HUDEP-2 (cell line): ENCODE measurements around the gene SLC16A7.

ENCODE experiments used
- DNase-seq, 76 experiments: peaks; one replicate each; lab custom pipeline; 2025; ENCODE audit not compliant: unreplicated experiment in 76 of 76; lab: John Stamatoyannopoulos, UW

SLC16A7 gene

GRCh38 chr12:59619461-59620240 is 23.8 kb downstream of the SLC16A7 start:
- no peak for DNase-seq

- no peak for DNase-seq
These were observed 24.5 kb downstream of the SLC16A7 start for GRCh38 chr12:59620326-59620725.

GRCh38 chr12:59624732-59625460 is 29.1 kb downstream of the SLC16A7 start:
- DNase-seq, result peak in 1 of 76 experiments; percentile 17

- no peak for DNase-seq
These were observed 30.6 kb downstream of the SLC16A7 start for GRCh38 chr12:59626382-59626781.

GRCh38 chr12:59627582-59627981 is 31.8 kb downstream of the SLC16A7 start:
- DNase-seq, result no peak

GRCh38 chr12:59629890-59630289 is 34.1 kb downstream of the SLC16A7 start:
- DNase-seq, result no peak

- DNase-seq, result no peak
These were observed 36.6 kb downstream of the SLC16A7 start for GRCh38 chr12:59632408-59632807.

GRCh38 chr12:59634254-59634653 is 38.4 kb downstream of the SLC16A7 start:
- DNase-seq, result no peak

- DNase-seq, result no peak
These were observed 41.3 kb downstream of the SLC16A7 start for GRCh38 chr12:59636945-59637691.

- DNase-seq, result peak in 2 of 76 experiments; percentile 4 to 5
These were observed 41.9 kb downstream of the SLC16A7 start for GRCh38 chr12:59637692-59638070.

- no peak for DNase-seq
These were observed 47.7 kb downstream of the SLC16A7 start for GRCh38 chr12:59643550-59643949.

- no peak for DNase-seq
These were observed 49.4 kb downstream of the SLC16A7 start for GRCh38 chr12:59645242-59645641.

- DNase-seq, result no peak
These were observed 50.8 kb downstream of the SLC16A7 start for GRCh38 chr12:59646636-59647035.

- no peak for DNase-seq
These were observed 53.4 kb downstream of the SLC16A7 start for GRCh38 chr12:59649203-59649602.

- peak in 29 of 76 experiments; percentile 1 to 60 (median 18) for DNase-seq
These were observed 54.9 kb downstream of the SLC16A7 start for GRCh38 chr12:59650588-59651228.

GRCh38 chr12:59651229-59651920 is 55.5 kb downstream of the SLC16A7 start:
- DNase-seq, result no peak

- no peak for DNase-seq
These were observed 56.3 kb downstream of the SLC16A7 start for GRCh38 chr12:59652130-59652529.

- DNase-seq, result no peak
These were observed 58.2 kb downstream of the SLC16A7 start for GRCh38 chr12:59654061-59654460.

- DNase-seq, result no peak
These were observed 61.4 kb downstream of the SLC16A7 start for GRCh38 chr12:59657266-59657665.

- DNase-seq, result no peak
These were observed 61.9 kb downstream of the SLC16A7 start for GRCh38 chr12:59657711-59658110.
